Ureter (tissue), 1 donor: ENCODE data around the gene ADRA1B. TPM values are rescaled to one million over a fixed set of nuclear protein-coding genes. Genes with fewer than 3 reads are reported as not detected.
A peak's percentile ranks its signal among the peaks of the same experiment; 100 is the strongest.

Source experiments
- DNase-seq: peaks from one replicate; pipeline ENCODE4 v3.0.0-alpha.2; 2020; ENCODE audit warnings: low spot score
- total RNA-seq: library from RNA; stranded (reverse); gene quantifications from one replicate; pipeline ENCODE4 v1.2.4, GENCODE V29; 2023
- donor health status: DM: yes; HTN: yes; CAD: no.

Gene ADRA1B
- 0.23 TPM for total RNA-seq

DNA sequence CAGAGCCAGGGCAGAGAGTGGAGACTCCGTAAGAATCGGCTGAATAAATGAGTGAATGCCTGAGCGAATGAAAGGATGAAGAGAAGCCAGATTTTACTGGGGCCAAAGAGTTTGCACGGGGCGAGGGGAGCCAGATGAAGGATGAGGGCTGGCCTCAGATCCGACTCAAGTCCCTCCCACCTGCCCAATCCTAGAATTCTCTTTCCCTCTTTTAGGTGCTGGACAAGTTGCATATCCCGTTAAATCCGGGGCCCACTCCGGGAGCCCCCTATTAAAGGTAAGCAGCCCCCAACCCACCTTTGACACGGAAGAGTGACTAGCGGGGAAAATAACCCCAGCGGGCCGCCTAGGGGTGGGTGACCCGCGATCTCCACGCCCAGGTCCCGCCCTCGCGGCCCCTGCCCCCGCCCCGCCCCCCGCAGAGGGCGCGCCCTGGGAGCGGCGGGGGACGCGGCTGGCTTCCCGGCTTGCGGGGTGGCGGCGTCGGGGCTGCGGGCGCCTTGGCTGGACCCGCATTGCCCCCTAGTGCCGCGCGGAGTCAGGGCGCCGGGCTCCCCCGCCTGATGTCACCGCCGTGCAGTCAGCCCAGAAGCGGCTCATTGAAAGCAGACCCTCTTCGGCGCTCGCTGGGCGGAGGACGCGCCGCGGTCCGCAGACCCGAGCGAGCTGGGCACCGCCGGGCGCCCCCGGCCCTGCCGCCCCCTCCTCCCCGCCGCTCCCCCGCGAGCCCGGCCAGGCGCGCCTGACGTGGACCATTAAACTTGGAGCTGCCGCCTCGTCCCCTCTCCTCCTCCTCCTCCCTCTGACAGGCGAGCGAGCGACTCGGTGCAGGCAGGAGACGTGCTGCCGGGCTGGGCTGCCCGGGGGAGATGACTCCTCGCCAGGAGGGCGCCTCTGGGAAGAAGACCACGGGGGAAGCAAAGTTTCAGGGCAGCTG is at the start of gene ADRA1B:
Gene ADRA1B, plus strand, starts transcription at position 579 of the 937 bp plus-strand sequence. CDS start 424 bp downstream, outside the sequence.
- DNase-seq, result peak; percentile 55

DNA sequence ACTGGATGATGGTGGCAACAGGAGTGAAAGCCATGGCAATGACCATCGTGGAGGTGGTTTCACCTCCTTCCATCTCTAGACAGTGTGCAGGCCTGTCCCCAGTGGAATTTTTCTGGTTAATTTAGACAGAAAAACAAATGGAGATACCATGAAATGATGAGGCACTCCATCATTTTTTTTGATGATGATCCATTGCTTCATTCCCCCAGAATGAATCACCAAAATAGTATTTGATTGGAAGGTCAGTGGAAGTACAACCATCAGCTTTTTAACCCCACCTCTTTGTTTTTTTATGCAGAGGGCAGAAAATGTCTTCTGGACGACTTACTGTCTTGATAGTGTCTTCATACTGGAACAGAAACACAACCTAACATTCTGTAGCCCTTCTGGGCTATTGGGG is 42.6 kb upstream of the ADRA1B start:
- no peak for DNase-seq

DNA sequence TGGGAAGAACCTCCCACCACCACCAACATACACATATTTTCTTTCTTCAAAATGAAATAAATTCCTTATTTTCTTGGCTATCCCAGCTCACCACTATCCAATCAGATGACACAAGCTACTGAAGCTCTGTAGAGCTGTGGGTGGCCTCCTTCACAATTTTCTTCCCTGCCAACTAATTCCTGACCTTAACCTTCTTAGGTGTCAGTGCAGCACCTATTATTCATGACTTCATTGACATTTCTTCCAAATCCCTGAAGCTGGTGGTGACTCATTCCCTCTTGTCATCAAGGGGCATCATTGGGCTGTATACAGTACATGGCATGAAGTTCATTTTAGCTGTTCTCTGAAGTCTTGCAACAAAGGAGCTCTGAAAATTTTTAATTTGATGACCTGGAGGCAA is 42.0 kb upstream of the ADRA1B start:
- no peak for DNase-seq

DNA sequence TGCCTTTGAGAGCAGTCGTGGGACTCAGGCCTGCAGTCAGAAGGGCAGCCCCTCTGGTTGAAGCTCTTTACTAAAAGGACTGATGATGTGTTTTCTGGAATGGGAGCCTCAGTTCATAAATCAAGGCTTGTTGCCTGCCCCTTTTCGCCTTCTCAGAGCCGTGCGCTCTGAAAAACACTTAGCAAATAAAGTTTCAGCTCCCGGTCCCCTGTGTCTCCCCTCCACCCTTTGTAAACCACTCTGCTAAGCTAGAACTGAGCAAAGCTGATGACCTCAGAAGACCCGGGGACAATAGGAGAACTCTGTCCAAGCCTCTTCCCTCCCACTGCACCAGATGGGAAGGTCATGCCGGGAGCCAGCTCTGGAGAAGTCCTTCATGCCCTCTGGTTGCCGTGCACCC is 39.3 kb upstream of the ADRA1B start:
- no peak for DNase-seq

DNA sequence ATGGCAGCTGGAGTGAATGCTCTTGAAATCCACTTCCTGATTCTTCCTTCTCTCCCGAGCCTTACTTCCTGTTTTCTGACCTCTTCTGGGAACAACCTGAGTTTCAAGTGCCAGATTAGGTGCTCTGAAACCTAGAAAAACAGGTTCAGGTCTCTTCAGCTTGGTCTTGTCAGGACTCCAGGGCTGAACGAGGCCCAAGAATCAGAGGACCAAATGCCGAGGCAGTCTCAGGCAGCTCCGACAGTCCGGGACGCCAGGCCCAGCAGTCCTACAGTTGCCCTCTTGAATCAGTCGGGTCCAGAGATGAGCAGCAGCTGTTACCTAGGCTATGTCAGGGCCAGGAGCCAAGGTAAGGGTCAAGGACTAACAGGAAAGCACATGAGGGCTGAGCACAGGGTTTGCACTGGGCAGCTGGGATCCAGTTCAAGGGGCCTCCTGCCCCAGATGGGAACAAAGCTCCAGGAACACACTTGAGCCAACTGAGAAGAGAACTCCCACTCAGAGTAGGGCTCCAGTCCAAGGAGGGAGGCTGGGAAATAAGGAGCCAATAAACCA is 38.3 kb upstream of the ADRA1B start:
- no peak for DNase-seq

DNA sequence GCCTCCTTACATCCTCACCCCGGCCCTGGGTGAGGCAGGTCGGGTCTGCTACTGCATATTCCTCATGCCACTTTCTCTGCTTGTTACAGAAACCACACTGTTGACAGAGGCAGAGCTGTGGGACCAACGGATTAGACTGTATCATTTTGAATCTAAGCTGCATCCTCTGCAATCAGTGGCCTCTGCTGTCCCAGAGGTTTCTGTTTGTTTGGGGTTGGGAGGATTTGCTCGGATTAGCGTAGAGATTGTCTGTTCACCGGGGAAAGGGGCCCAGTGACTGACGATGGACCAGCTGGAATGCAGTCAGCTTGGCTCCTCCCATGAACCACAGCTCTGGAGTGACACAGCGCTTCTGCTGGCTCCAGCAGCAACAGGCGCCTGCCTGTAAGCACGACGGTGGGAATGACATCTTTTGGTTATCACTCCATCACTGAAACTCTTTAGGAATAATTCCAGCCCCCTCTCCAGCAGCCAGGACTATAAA is 37.3 kb upstream of the ADRA1B start:
- DNase-seq, result peak; percentile 49

DNA sequence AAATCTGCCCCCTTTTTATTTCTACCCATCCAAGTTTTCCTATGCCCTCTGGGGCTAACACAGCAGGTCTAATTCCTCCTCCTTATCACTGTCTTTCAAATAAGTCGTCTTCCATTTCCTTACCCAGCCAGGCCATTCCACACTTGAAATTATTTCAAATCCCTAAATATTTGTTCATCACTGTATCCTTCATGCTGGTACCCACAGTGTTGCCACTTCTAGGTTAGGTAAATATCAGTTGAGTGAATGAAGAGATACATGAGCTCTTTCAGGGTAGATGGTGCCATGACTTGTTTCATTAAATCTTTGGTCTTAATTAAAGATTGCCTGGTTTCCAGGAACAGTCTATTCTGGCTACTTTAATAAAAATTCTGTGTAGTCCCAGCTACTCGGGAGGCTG is 35.6 kb upstream of the ADRA1B start:
- no peak for DNase-seq

DNA sequence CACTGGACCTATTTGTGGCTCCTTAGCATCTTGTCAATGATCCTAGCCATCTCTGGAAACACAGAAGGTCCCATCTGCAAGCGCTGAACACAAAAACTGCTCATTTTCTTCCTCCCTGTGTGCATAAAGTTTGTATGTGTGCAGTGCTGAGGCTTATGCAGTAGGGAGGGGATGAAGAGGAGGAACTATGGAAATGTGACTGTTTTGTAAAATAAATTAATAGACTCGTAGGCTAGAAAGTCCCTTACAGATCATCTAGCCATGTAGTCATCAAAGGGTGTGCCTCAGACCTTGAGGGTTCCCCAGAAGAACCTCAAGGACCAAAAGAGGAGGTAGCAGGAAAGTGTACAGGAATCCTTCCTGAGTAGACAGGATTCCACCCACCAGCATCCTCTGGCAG is 34.3 kb upstream of the ADRA1B start:
- DNase-seq, result no peak

DNA sequence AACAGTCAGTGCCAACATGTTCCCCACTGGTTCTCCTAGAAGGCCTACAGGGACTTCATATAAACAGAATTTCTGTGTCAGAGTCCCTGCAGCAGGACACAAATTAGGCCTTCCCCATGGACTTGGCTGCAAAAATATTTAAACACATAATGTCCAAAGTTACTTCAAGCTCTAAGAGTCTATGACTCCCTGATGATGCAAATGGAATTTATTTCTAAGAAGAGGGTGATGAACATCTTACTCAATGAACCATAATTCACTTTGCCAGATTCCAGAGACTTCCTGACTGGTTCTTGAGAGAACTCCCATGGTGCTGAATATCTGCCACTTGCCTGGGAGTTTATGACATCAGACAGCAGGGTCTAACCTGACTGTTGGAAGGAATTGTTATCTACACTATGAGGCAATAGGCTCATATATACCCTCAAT is 32.7 kb upstream of the ADRA1B start:
- DNase-seq, result no peak

DNA sequence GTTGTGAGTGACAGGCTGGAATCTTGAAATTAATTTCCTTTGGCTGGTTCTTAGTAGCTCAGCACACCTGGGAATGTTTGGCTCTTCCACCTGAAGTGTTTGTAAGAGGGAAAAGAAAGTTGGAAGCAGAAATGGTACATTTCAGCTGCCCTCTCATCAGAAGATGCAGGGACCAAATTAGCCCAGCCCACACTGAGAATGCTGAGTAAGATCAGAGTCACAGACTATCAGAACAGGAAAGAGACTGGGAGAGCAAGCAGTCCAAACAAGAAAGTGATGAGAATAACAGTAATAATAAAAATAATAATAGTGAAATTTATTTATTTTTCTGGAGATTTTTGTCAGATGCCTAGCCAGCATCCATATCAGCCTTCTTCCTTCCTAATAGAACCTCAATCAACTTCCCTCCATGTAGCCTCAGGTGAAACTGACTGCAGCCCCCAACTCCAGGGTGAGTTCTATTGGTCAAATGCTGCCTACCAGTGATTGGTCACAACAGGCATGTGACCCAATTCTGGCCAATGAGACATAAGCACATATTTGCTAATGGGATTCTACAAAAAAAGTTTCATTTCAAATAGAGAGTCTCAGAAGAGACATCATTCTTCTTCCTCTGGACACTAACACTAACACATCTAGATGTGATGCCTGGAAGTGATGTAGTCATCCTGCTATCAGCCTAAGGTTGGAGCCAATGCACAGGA is 31.2 kb upstream of the ADRA1B start:
- DNase-seq, result no peak

DNA sequence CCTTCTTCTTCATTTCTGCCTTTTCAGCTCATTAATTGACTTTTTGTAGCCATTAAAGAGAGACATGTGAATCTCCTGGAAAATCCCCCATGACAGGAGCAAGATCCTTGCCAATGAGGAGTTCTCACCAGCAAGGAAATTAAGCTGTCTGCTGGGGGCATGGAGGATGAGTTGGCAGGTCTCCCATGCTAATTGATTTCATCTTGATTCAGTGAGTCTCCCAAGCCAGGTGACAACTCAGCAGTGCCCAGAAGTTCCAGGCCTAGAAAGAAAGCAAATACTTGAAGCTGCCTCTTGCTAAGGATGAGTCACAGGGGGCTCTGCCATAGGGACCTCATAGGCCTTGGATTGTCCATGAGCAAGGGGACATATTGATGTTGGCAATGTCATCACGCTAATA is 30.0 kb upstream of the ADRA1B start:
- DNase-seq, result no peak

DNA sequence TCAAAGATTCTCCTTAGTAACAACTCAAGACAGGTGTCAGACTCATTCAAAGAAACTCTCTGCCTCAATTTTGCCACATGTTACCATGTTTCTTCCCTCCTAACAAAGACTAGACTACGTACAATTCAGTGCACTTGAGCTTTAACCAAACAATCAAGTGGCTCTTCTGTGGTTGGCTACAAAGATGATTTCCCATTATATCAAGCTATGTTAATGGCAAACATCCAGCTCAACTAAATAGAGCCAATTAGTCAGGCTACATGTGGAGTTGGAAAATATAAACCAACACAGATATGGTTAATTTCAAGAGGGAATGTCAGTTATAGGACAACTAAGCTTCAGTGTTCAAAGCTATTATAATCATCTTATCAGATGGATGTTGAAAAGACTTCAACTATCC is 29.2 kb upstream of the ADRA1B start:
- no peak for DNase-seq

DNA sequence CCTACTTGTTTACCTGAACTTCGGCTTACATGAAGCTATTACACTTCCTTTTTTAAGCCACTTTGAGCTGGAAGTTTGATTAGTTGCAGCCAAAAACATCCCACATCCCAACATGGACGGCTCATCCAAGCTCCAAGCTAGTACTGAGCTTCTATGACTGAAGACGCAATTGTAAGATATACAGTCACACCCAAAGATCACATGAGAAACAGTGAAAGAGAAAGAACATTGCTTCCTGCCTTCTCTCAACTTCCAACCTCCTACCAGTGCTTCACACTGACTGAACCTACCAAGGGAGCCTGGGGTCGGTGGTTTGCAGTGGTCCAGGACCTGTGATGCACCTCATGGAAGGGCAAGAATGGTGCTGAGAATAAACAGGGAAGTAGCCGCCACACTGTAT is 27.4 kb upstream of the ADRA1B start:
- DNase-seq, result no peak

DNA sequence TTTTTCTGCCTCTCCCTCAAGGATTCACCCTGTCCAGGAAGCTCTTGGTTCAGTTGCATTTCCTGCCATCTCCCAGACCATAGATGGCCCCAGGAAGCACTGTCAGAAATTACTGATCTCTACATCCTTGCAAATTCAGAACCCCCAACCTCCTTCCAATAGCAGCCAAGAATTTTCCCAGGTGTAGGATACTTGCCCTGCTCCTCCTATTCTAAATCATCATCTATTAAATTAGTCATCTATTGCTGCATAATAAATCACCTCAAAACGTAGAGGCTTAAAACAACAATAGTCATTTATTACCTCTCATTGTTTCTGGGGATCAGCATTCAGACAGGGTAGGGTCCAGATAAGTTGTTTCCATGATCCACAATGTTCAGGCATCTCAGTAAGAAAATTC is 26.1 kb upstream of the ADRA1B start:
- no peak for DNase-seq

DNA sequence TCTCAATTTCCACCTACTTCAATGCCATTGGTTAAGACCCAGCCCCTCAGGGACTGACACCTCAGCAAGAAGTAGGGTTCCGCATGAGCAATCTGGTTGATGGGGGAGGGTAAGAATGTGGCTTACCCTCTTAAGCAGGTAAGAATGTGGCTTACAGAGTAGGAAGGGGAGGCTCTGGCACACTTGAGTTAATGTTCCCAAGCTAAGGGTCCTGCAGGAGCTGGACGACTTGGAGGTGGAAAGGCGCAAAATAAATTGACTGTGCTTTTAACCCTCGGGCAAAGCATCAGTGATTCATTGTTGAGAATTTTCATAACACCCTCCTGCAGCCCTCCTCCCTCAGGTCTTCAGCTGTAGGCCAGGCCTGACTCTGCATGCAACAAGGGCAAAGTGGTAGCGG is 24.9 kb upstream of the ADRA1B start:
- DNase-seq, result no peak

DNA sequence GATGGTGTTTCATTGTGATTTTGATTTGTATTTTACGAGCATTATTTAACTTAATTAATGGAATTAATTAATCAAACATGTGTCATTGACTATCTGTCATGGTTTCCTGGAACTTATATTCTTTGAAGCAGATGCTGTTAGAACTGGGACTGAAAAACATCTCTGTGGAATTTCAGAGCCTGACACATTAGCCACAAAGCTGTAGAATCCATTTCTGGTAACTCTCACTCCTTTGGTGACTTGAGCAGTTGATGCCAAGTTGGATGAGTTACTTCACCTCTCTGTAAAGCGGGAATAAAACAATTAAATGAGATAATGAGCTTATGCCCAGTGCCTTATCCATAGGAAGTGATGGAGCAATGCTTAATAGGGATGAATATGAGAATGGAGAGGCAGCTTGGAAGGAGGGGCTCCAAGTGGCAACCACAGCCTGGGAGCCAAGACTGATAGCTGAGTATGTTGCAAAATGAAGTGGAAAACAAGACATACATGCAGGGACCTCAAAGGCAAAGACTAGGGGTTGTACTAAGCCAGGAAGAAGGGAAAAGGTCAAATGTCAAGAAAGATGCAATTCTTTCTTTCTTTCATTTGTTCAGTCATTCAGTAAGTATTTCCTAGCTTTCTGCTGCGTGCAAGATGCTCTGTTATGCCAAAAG is 23.1 kb upstream of the ADRA1B start:
- DNase-seq, result no peak

DNA sequence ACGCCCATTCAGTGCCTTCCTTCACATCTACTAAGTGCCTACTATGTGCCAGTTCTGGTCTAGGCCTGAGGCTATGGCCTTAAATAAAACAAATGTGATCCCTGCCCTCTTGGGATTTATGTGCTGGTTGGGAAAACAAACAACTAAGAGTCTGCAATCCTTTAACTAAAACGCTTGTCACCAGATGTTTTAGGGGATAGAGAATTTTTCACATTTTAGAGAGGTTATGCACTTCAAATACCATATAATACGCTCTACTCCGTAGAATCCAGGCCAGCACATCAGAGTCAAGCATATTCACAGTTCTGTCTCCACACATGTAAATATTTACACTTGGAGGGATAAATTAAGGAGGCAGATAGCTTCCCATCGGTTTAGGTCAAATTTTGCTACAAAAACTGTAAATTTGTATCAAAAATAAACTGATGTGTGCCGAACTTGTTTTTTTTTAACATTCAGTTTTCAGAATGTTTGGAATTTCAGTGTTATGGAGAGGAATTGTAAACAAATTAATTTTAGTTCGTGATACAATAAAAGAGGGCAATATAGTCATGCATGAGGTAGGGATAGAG is 22.0 kb upstream of the ADRA1B start:
- DNase-seq, result no peak

DNA sequence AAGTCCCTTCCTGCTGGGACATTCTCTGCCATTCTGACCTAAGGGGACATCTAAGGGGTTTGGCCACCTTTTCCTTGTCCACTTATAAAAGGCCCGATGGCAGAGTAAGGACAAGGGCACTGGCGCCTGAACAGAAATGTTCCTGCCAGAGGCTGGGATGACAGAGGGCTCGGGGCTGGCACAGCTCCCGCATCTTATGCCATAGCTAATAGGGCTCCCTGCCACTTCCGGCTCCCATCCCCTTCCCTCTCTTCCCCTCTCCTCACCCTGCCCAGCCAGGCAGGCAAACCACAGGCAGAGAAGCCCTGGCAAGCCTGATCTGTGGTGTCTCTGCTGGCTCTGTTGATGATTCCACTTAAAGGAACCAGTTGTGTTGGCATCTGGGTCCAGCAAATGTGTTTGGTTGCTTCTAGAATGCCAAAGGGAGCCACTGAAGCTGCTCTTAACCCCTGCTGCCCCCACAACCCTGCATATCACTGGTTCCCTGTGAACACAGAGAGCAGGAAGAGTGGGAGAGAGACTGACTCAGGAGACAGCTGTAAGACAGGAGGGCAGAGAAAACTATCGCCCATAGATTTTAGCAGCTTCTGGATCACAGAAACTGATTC is 18.4 kb upstream of the ADRA1B start:
- DNase-seq, result no peak

DNA sequence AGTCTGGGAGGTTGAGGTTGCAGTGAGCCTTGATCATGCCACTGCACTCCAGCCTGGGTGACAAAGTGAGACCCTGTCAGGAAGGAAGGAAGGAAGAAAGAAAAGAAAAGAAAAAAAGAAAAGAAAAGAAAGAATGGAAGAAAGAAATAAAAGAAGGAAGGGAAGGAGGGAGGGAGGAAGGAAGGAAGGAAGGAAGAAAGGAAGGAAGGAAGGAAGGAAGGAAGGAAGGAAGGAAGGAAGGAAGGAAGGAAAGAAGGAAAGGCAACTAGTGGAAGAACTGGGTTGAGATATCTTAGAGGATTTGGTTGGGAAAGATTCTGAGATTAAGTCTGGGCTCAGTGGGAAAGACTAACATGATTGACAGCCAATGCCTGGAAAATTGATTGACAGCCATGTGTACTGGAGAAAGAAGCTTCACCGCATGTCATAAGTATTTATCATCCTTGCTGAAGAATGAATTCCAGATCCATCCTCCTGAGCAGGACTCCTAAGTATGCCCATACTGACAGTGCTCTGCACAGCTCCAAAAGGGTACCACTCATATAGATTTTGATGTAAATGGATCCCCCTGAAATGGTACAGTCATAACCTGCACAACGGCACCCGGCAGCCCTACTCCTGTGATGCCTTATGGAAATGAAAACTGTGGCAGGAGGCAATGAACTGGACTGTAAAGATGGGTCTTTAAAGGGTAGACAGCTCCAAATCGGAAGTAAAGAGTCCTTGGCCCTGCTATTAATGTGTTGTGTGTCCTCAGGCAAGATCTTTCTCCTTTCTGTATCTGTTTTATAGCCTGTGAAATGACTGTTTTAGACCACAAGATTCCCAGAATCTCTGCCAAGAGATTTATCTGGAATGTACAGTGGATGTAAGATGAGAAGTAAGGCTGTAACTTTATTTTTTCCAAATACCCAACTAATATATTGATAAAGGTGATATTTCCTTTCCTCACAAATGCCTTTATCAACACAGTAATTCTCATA is 16.9 kb upstream of the ADRA1B start:
- DNase-seq, result no peak

DNA sequence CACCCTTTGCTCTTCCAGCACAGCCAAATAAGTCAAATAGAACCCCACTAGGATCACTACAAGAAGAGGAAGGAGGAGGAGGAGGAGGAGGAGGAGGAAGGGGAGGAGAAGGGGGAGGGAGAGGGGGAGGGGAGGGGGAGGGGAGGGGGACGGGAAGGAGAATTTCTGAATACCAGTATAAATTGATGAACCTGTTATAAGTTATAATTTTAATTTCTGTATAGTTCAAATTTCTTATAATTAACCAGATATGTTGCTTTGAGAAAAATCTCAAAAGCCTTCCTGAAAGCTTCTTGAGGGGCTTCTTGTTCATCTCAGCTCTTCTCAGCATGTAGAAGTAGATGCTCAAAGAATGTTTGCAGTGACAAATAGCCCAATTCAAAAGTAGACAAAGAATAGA is 15.0 kb upstream of the ADRA1B start:
- DNase-seq, result no peak
